ENCODE results near the gene RSPH1.

- no peak for TF ChIP-seq POLR2A (IDR thresholded peaks at IDR 0.05)
- TF ChIP-seq, protein P1, sequence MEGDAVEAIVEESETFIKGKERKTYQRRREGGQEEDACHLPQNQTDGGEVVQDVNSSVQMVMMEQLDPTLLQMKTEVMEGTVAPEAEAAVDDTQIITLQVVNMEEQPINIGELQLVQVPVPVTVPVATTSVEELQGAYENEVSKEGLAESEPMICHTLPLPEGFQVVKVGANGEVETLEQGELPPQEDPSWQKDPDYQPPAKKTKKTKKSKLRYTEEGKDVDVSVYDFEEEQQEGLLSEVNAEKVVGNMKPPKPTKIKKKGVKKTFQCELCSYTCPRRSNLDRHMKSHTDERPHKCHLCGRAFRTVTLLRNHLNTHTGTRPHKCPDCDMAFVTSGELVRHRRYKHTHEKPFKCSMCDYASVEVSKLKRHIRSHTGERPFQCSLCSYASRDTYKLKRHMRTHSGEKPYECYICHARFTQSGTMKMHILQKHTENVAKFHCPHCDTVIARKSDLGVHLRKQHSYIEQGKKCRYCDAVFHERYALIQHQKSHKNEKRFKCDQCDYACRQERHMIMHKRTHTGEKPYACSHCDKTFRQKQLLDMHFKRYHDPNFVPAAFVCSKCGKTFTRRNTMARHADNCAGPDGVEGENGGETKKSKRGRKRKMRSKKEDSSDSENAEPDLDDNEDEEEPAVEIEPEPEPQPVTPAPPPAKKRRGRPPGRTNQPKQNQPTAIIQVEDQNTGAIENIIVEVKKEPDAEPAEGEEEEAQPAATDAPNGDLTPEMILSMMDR (IDR thresholded peaks at IDR 0.05): no peak
- no peak for TF ChIP-seq EP300 (IDR thresholded peaks at IDR 0.05)
Measured at GRCh38 chr21:42518626-42519025, 22.6 kb upstream of the RSPH1 start.

All from upper lobe of left lung (tissue), 4 donors.